HG03066 (cell line): ENCODE data around the gene TNNT3.
"Not testable (repeated sequence)": the region's sequence is repeated elsewhere in the genome, so short reads cannot be mapped to it uniquely, and the experiment has no call there.

ENCODE experiments used
- ATAC-seq: cut with Tn5 transposase; IDR thresholded peaks from one replicate; pipeline ENCODE4 v1.9.1; 2021; ENCODE audit warnings: low read depth; ENCODE audit not compliant: unreplicated experiment

The TNNT3 gene

GRCh38 chr11:1919391-1920127 lies at the start of gene TNNT3:
TNNT3 (plus strand) TSS chr11:1919703; CDS start chr11:1922875, 3,172 bp downstream.
- no peak for ATAC-seq

- no peak for ATAC-seq
These were observed 49.2 kb upstream of the TNNT3 start for GRCh38 chr11:1870326-1870696.

- ATAC-seq, result no peak
These were observed 48.6 kb upstream of the TNNT3 start for GRCh38 chr11:1870721-1871466.

- ATAC-seq, result no peak
These were observed 48.0 kb upstream of the TNNT3 start for GRCh38 chr11:1871531-1871930.

- no peak for ATAC-seq
These were observed 47.1 kb upstream of the TNNT3 start for GRCh38 chr11:1872267-1872985.

- no peak for ATAC-seq
These were observed 46.3 kb upstream of the TNNT3 start for GRCh38 chr11:1873048-1873812.

GRCh38 chr11:1873813-1874150 lies 45.7 kb upstream of the TNNT3 start:
- ATAC-seq, result not testable (repeated sequence)

- ATAC-seq, result not testable (repeated sequence)
These were observed 44.9 kb upstream of the TNNT3 start for GRCh38 chr11:1874441-1875092.

GRCh38 chr11:1875093-1875850 lies 44.2 kb upstream of the TNNT3 start:
- ATAC-seq, result no peak

- ATAC-seq, result not testable (repeated sequence)
These were observed 43.6 kb upstream of the TNNT3 start for GRCh38 chr11:1875851-1876301.

- no peak for ATAC-seq
These were observed 43.0 kb upstream of the TNNT3 start for GRCh38 chr11:1876361-1877063.

- no peak for ATAC-seq
These were observed 42.0 kb upstream of the TNNT3 start for GRCh38 chr11:1877211-1878136.

GRCh38 chr11:1878137-1879031 lies 41.1 kb upstream of the TNNT3 start:
- ATAC-seq, result no peak

GRCh38 chr11:1879342-1879940 lies 40.1 kb upstream of the TNNT3 start:
- no peak for ATAC-seq

GRCh38 chr11:1879941-1880720 lies 39.4 kb upstream of the TNNT3 start:
- ATAC-seq, result no peak
